Hematopoietic multipotent progenitor cell treated with erythropoietin and hydrocortisone succinate and interleukin-3 and kit ligand, for 4 days (in vitro differentiated cells): ENCODE measurements around the gene TNFRSF21.
"Not testable (repeated sequence)": the region's sequence is repeated elsewhere in the genome, so short reads cannot be mapped to it uniquely, and the experiment has no call there.

Experiments used
- DNase-seq: peaks from one replicate; pipeline ENCODE4 v3.0.0-alpha.2; 2015

TNFRSF21 gene

GRCh38 chr6:47309291-47310130, at the start of gene TNFRSF21:
TSS of gene TNFRSF21 (minus strand) at chr6:47309905. CDS start at chr6:47309511, 394 bp downstream.
- DNase-seq: peak; percentile 97

- DNase-seq: no peak
These were observed 48.9 kb upstream of the TNFRSF21 start for GRCh38 chr6:47358440-47359225.

- DNase-seq: no peak
These were observed 48.1 kb upstream of the TNFRSF21 start for GRCh38 chr6:47357827-47358226.

- DNase-seq: no peak
These were observed 45.8 kb upstream of the TNFRSF21 start for GRCh38 chr6:47355496-47355895.

GRCh38 chr6:47353871-47354270, 44.2 kb upstream of the TNFRSF21 start:
- DNase-seq: peak; percentile 87

- DNase-seq: no peak
These were observed 43.3 kb upstream of the TNFRSF21 start for GRCh38 chr6:47352966-47353365.

GRCh38 chr6:47352194-47352920, 42.7 kb upstream of the TNFRSF21 start:
- peak; percentile 61 for DNase-seq

GRCh38 chr6:47351621-47352020, 41.9 kb upstream of the TNFRSF21 start:
- DNase-seq: no peak

GRCh38 chr6:47349931-47350330, 40.2 kb upstream of the TNFRSF21 start:
- no peak for DNase-seq

GRCh38 chr6:47348316-47348863, 38.7 kb upstream of the TNFRSF21 start:
- DNase-seq: no peak

- no peak for DNase-seq
These were observed 36.1 kb upstream of the TNFRSF21 start for GRCh38 chr6:47345761-47346160.

GRCh38 chr6:47344022-47344421, 34.3 kb upstream of the TNFRSF21 start:
- DNase-seq: peak; percentile 70

- DNase-seq: peak; percentile 74
These were observed 33.9 kb upstream of the TNFRSF21 start for GRCh38 chr6:47343600-47343999.

GRCh38 chr6:47342824-47343223, 33.1 kb upstream of the TNFRSF21 start:
- DNase-seq: no peak

GRCh38 chr6:47337519-47337918, 27.8 kb upstream of the TNFRSF21 start:
- DNase-seq: no peak

- DNase-seq: no peak
These were observed 26.6 kb upstream of the TNFRSF21 start for GRCh38 chr6:47336334-47336733.

- DNase-seq: peak; percentile 89
These were observed 25.8 kb upstream of the TNFRSF21 start for GRCh38 chr6:47335466-47335865.

- DNase-seq: no peak
These were observed 24.6 kb upstream of the TNFRSF21 start for GRCh38 chr6:47334334-47334733.

- DNase-seq: not testable (repeated sequence)
These were observed 18.9 kb upstream of the TNFRSF21 start for GRCh38 chr6:47328606-47329005.

- DNase-seq: peak; percentile 28
These were observed 18.4 kb upstream of the TNFRSF21 start for GRCh38 chr6:47328139-47328538.

- DNase-seq: no peak
These were observed 14.2 kb upstream of the TNFRSF21 start for GRCh38 chr6:47323887-47324286.

GRCh38 chr6:47323321-47323720, 13.6 kb upstream of the TNFRSF21 start:
- peak; percentile 68 for DNase-seq

- peak; percentile 96 for DNase-seq
These were observed 11.9 kb upstream of the TNFRSF21 start for GRCh38 chr6:47321577-47321976.
